HEK293 (cell line): ENCODE measurements around the gene DIP2C.

Experiments used
- CTCF ChIP-seq: fragments of 450-650 bp; formaldehyde crosslinking; IDR thresholded peaks from 2 replicates; pipeline ENCODE4 v1.5.1; 2016; ENCODE audit warnings: missing biosample characterization, missing genetic modification characterization
- KLF9 ChIP-seq: fragments of 450-650 bp; formaldehyde crosslinking; IDR thresholded peaks from 2 replicates; pipeline ENCODE4 v1.5.1; 2016; ENCODE audit warnings: missing biosample characterization, missing genetic modification characterization, low read depth
- PRDM10 ChIP-seq: fragments of 450-650 bp; formaldehyde crosslinking; IDR thresholded peaks from 2 replicates; pipeline ENCODE4 v1.5.1; 2016; ENCODE audit warnings: missing biosample characterization, missing genetic modification characterization
- ZNF274 ChIP-seq, 2 experiments: fragments of 200-500 bp in 1 of 2; fragments of 450-650 bp in 1 of 2; sonication (Bioruptor generic) in 1 of 2; formaldehyde crosslinking in 1 of 2; IDR thresholded peaks; 2 replicates each; pipeline versions ENCODE4 v1.5.1 to v1.6.1; 2014 to 2016; ENCODE audit warnings: borderline replicate concordance in 1 of 2, inconsistent platforms in 1 of 2, low read length in 1 of 2, missing biosample characterization in 1 of 2, missing genetic modification characterization in 1 of 2

DNA sequence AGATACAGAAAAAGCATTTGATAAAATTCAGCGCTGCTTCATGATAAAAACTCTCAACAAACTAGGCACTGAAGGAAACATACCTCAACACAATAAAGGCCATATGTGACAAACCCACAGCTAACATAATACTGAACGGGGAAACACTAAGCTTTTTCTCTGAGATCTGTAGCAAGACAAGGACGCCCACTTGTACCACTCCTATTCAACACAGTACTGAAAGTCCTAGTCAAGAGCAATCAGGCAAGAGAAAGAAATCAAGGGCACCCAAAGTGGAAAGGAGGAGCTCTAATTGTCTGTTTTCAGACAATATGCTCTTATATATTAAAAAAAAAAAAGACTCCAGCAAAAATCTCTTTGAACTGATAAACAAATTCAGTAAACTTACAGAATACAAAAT is 13.3 kb downstream of the DIP2C start:
- TF ChIP-seq CTCF (tag by site-specific recombination): no peak
- TF ChIP-seq KLF9 (tag by site-specific recombination): no peak
- no peak for TF ChIP-seq PRDM10 (tag by site-specific recombination)
- TF ChIP-seq ZNF274 (IDR thresholded peaks at IDR 0.05; ENCODE audit: low read length): no peak
- no peak for TF ChIP-seq ZNF274 (tag by site-specific recombination; IDR thresholded peaks at IDR 0.05; ENCODE audit: borderline replicate concordance)
